Smooth muscle cell (in vitro differentiated cells): ENCODE results near the gene IL13RA1. TPM values are rescaled to one million over a fixed set of nuclear protein-coding genes. Genes with fewer than 3 reads are reported as not detected.
"Not testable (repeated sequence)": the region's sequence is repeated elsewhere in the genome, so short reads cannot be mapped to it uniquely, and the experiment has no call there.

Experiments used
- DNase-seq: peaks from one replicate; lab custom pipeline; 2025; ENCODE audit not compliant: unreplicated experiment; lab: John Stamatoyannopoulos, UW
- H2AFZ ChIP-seq: fragments of 200-600 bp; sonication (generic); 2 replicates; pipeline ENCODE4 v1.6.0; 2016; ENCODE audit warnings: antibody characterized with exemption, low read depth, mild to moderate bottlenecking
- H3F3A ChIP-seq: fragments of 200-600 bp; sonication (generic); 2 replicates; pipeline ENCODE4 v1.6.0; 2017; ENCODE audit warnings: antibody characterized with exemption, low read depth
- H3K27ac ChIP-seq: fragments of 200-600 bp; sonication (generic); 2 replicates; pipeline ENCODE4 v1.5.1; 2016; ENCODE audit warnings: low read depth, mild to moderate bottlenecking
- H3K27me3 ChIP-seq: fragments of 200-600 bp; sonication (generic); 2 replicates; pipeline ENCODE4 v1.6.1; 2016; ENCODE audit warnings: low read depth, mild to moderate bottlenecking
- H3K36me3 ChIP-seq: fragments of 200-600 bp; sonication (generic); 2 replicates; pipeline ENCODE4 v1.5.1; 2016; ENCODE audit warnings: low read depth
- H3K4me1 ChIP-seq: fragments of 200-600 bp; sonication (generic); 2 replicates; pipeline ENCODE4 v1.5.1; 2016; ENCODE audit warnings: low read depth
- H3K4me2 ChIP-seq: fragments of 200-600 bp; sonication (generic); 2 replicates; pipeline ENCODE4 v1.6.0; 2016; ENCODE audit warnings: mild to moderate bottlenecking
- H3K4me3 ChIP-seq: fragments of 200-600 bp; sonication (generic); 2 replicates; pipeline ENCODE4 v1.5.1; 2016; ENCODE audit warnings: mild to moderate bottlenecking
- H3K79me2 ChIP-seq: fragments of 200-600 bp; sonication (generic); 2 replicates; pipeline ENCODE4 v1.6.0; 2016; ENCODE audit warnings: low read depth, mild to moderate bottlenecking
- H3K9ac ChIP-seq: fragments of 200-600 bp; sonication (generic); 2 replicates; pipeline ENCODE4 v1.6.0; 2016; ENCODE audit warnings: low read depth
- H3K9me3 ChIP-seq: fragments of 200-600 bp; sonication (generic); replicated peaks from 2 replicates; pipeline ENCODE4 v1.5.1; 2016; ENCODE audit warnings: low read depth
- H4K20me1 ChIP-seq: fragments of 200-600 bp; sonication (generic); 2 replicates; pipeline ENCODE4 v1.6.0; 2016; ENCODE audit warnings: low read depth
- CTCF ChIP-seq: fragments of 200-600 bp; sonication (generic); IDR thresholded peaks from 2 replicates; pipeline ENCODE4 v1.5.1; 2017; ENCODE audit warnings: borderline replicate concordance, mild to moderate bottlenecking, antibody characterized with exemption; ENCODE audit not compliant: insufficient read depth, poor library complexity, severe bottlenecking
- WGBS: methylation state at CpG from one replicate; pipeline ENCODE4 v1.1.7; 2016; ENCODE audit warnings: low lambda C conversion rate; 5-methylcytosine and 5-hydroxymethylcytosine counted together
- polyA plus RNA-seq: library from polyadenylated mRNA; unstranded; fragments of >200 nt; fragmentation: Nextera tagmentation; extraction: Ambion mirVana; gene quantifications from 2 replicates; pipeline ENCODE4 v1.2.1, GENCODE V29; 2016
- total RNA-seq: library from RNA; depleted of rRNA; stranded (reverse); fragments of >200 nt; gene quantifications from 2 replicates; pipeline ENCODE4 v1.2.3, GENCODE V29; 2014

IL13RA1 gene
- total and polyA plus RNA-seq, 2 experiments from 2014 or later: 67.0 to 85.9 TPM

DNA sequence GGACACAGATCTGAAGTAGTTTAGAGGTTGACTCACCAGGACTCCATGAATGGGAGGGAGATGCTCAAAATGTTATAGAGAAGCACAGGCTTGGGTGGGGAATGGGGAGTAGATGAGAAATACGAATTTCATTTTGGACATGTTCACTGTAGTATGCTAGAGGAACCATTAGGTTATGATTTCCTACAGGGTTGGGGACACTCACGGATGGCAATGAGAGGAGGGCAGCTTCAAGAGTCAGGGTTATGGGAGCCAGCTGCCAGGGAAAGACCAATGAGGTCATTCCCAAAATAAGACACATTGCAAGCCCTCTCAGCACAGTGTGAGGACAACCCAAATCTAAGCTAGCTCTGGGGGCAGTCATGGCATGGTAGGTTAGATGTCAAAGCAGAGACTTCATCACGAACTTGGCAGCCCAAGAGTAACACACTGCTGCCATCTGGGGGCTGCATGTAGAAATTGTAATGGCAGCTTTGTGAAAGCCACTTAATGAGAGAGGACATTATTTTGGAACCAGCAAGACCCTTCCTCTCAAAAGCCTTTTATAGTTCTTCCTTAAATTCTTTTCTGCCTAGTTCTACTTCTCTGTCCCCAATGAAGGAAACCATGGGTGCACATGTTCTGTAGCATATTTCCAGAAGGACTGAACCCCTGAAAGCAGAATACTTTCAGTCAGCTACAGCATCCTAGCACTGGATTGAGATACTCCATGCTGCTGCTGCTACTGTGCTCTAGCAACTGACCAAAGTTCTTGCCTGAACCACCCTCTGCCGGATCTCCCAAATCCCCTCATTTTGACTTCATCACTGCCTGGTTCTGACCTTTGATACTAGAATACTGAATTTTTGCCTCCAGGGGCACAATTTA is 80.0 kb downstream of the IL13RA1 start:
- H3K27ac ChIP-seq: no peak overlapping the region
- H3K4me1 ChIP-seq: no peaks in the 10 kb centered on the region
- TF ChIP-seq CTCF: peak; percentile 65
- H3F3A ChIP-seq: no peaks in the 10 kb centered on the region
- no peak for DNase-seq
- 50% methylated on average over 4 of the region's 4 CpGs for WGBS
- no peaks in the 10 kb centered on the region for H3K27me3 ChIP-seq
- no peak overlapping the region for H3K4me2 ChIP-seq
- H3K36me3 ChIP-seq: no peaks in the 10 kb centered on the region
- no peak overlapping the region for H3K4me3 ChIP-seq
- H3K9ac ChIP-seq: no peak overlapping the region
- H4K20me1 ChIP-seq: no peaks in the 10 kb centered on the region
- no peak overlapping the region for H2AFZ ChIP-seq
- no peaks in the 10 kb centered on the region for H3K79me2 ChIP-seq
- H3K9me3 ChIP-seq: no peaks in the 10 kb centered on the region

DNA sequence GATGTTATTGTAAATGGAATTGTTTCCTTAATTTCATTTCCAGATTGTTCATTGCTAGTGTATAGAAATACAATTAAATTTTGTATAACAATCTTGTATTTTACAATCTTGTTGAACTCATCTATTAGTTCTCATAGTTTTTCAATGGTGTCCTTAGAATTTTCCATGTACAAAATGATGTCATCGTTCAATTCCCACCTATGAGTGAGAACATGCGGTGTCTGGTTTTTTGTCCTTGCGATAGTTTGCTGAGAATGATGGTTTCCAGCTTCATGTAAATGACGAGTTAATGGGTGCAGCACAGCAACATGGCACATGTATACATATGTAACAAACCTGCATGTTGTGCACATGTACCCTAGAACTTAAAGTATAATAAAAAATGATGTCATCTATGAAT is 89.9 kb downstream of the IL13RA1 start:
- not testable (repeated sequence) for H3K27ac ChIP-seq, H3K9me3 ChIP-seq, H3K4me1 ChIP-seq, H3K4me2 ChIP-seq, H3K36me3 ChIP-seq, H3F3A ChIP-seq, H3K4me3 ChIP-seq, H3K9ac ChIP-seq, H3K79me2 ChIP-seq, H4K20me1 ChIP-seq, H3K27me3 ChIP-seq, DNase-seq, H2AFZ ChIP-seq
- WGBS: 70% methylated on average over 4 of the region's 4 CpGs

DNA sequence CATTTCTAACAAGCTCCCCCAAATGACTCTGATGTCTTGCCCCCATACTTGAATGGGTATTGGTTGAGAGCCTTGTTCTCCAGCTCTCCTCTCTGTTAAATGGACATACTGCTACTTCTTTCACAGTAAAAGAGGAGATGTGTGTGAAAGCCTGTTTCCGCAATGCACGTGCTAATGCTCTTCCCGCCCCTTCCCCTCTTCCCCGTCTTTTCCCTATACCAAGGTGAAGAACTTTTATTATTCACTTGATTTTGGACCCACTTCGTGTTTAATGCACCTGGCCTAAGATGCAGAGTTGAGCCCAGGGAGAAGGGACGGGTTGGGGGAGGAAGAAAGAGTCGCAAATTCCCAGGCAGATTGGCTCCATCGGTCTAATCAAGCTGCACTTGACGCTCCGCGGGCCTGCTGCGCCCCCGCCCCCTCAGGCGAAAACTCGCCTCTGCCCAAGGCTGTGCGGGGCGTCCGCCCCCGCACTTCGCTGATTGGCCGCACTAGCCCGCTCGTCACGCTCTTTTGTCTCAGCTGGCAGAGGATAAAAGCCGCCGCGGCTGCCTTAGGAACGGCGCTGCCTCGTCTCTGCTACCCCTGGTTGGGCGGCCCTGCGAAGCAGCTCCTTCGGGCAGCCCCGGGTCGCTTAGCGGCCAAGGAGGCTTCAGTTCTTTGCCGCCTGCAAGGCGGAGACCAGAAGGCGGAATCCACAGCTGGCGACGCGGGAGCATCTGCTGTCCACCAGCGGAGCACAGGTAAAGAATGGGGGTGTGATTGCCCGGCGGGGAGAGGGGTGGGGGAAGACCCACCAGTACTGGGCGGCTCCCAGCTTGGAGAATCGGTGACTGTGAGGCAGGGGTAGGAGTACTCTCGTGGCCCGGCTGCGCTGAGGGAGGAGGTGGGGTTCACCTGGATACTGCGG is 96.1 kb downstream of the IL13RA1 start, which contains the start of gene ZCCHC12:
Gene ZCCHC12 (plus strand): TSS at position 562 of the 910 bp plus-strand sequence. CDS start 1,421 bp downstream, outside the sequence.
- no peak for DNase-seq
- H3K9ac ChIP-seq: no peak within 1 kb of the TSS
- 43% methylated on average over 51 of the region's 51 CpGs for WGBS

More for the DNA sequence above, 96.1 kb downstream of the IL13RA1 start, which contains the start of gene ZCCHC12:
- no peaks in the 10 kb centered on the region for H3K4me1 ChIP-seq
- H3F3A ChIP-seq: no peaks in the 10 kb centered on the region
- H3K27me3 ChIP-seq: peaks cover 43% of the 10 kb centered on the region
- TF ChIP-seq CTCF: no peak
- H3K9me3 ChIP-seq: no peaks in the 10 kb centered on the region
- no peaks in the 10 kb centered on the region for H3K36me3 ChIP-seq
- H3K4me3 ChIP-seq: peak within 1 kb of the TSS; percentile 40
- no peaks in the 10 kb centered on the region for H3K79me2 ChIP-seq
- H3K4me2 ChIP-seq: peak within 1 kb of the TSS; percentile 81
- no peak within 1 kb of the TSS for H3K27ac ChIP-seq
- H4K20me1 ChIP-seq: no peaks in the 10 kb centered on the region
- H2AFZ ChIP-seq: no peak within 1 kb of the TSS
